ENCODE results near the gene SCUBE1. TPM values are rescaled to one million over a fixed set of nuclear protein-coding genes. Genes with fewer than 3 reads are reported as not detected.

SCUBE1 gene
- total and polyA plus RNA-seq, 2 of the 4 experiments (the other 2 are of a cell fraction) = not detected

GRCh38 chr22:43345761-43346301 is 2.7 kb upstream of the SCUBE1 start:
- Histone ChIP-seq H3K9ac (ENCODE audit: low read depth, low read length) (no peak overlapping the region), H2BK15ac (ENCODE audit: low read depth, low read length) (no peak overlapping the region), H2AK9ac (replicated peaks; ENCODE audit: low read depth, low read length, poor library complexity) (no peak overlapping the region), H3K27me3 (ENCODE audit: control insufficient read depth, insufficient read depth, low read length) (peaks cover 57% of the 10 kb centered on the region), H3K4ac (ENCODE audit: low read depth, low read length) (no peak overlapping the region), H3K36me3 (ENCODE audit: control insufficient read depth, insufficient read depth, low read length) (no peaks in the 10 kb centered on the region), H3K23ac (ENCODE audit: low read depth, low read length) (no peak overlapping the region), H3K18ac (ENCODE audit: low read depth, low read length) (no peak overlapping the region), H4K8ac (ENCODE audit: low read depth in 2 of 2, low read length in 2 of 2) (no peak overlapping the region), H3K9me1 (ENCODE audit: insufficient read depth, low read length) (no peaks in the 10 kb centered on the region), H4K20me1 (ENCODE audit: insufficient read depth, low read length) (no peaks in the 10 kb centered on the region), H2AK5ac (ENCODE audit: low read depth, low read length) (no peak overlapping the region), H4K5ac (ENCODE audit: low read depth, low read length) (no peak overlapping the region), H3K14ac (replicated peaks; ENCODE audit: low read depth, low read length) (no peak overlapping the region), H2BK120ac (ENCODE audit: low read depth, low read length) (no peak overlapping the region), H3K27ac (ENCODE audit: insufficient read depth, low read length) (no peak overlapping the region), H2BK5ac (ENCODE audit: low read depth, low read length, poor library complexity, severe bottlenecking) (no peak overlapping the region), H3K56ac (ENCODE audit: extremely low read depth, insufficient read depth, low read length) (no peak overlapping the region), H4K91ac (ENCODE audit: insufficient read depth, low read depth, low read length) (no peak overlapping the region), H3K4me1 (ENCODE audit: control insufficient read depth, insufficient read depth, low read length) (no peaks in the 10 kb centered on the region), H2AFZ (replicated peaks; ENCODE audit: low read length, poor library complexity) (no peak overlapping the region), H3K79me1 (ENCODE audit: low read depth in 1 of 2, low read length in 2 of 2) (no peaks in the 10 kb centered on the region), H2BK20ac (ENCODE audit: low read depth, low read length) (no peak overlapping the region), H3K9me3 (ENCODE audit: control insufficient read depth, insufficient read depth, low read length) (no peaks in the 10 kb centered on the region), H3K4me2 (ENCODE audit: low read depth, low read length) (no peak overlapping the region), H3K4me3 (ENCODE audit: insufficient read depth, low read depth, low read length) (no peak overlapping the region)
- TF ChIP-seq MXI1 (IDR thresholded peaks at IDR 0.05; ENCODE audit: borderline replicate concordance, low read depth, low read length) (no peak), RAD21 (IDR thresholded peaks at IDR 0.05; ENCODE audit: low read length) (no peak), FOS (IDR thresholded peaks at IDR 0.05; ENCODE audit: low read depth, low read length) (no peak), NFE2L2 (IDR thresholded peaks at IDR 0.05; ENCODE audit: low read depth, low read length) (peak; percentile 50), BHLHE40 (IDR thresholded peaks at IDR 0.05; ENCODE audit: low read depth, low read length) (no peak), CEBPB (IDR thresholded peaks at IDR 0.05; ENCODE audit: low read depth, low read length) (no peak), CHD1 (IDR thresholded peaks at IDR 0.05; ENCODE audit: low read depth, low read length) (no peak)
- ChIA-PET POLR2A (ENCODE audit: unreplicated experiment) (interaction anchor here (0.5 kb wide), 1 partner anchor 72 kb away, joined by 3 read pairs; no protein-coding TSS in a partner anchor), CTCF (interaction anchor here (0.5 to 3.8 kb wide), 8 partner anchors 9 to 90 kb away, joined by 3 to 26 read pairs (median 4); no protein-coding TSS in a partner anchor)
- intact Hi-C loops (cut with micrococcal nuclease) (loop anchor here (1.0 kb wide), 2 partner anchors 72 to 115 kb away; no protein-coding TSS in a partner anchor), dilution Hi-C loops (cut with HindIII; ENCODE audit: low sequenced_read_pairs, unreplicated experiment) (no loop called here), in situ Hi-C loops (cut with MboI; ENCODE audit: low sequenced_read_pairs) (loop anchor here (10.0 kb wide), 1 partner anchor 71 kb away; no protein-coding TSS in a partner anchor)
- WGBS, 2 experiments (ENCODE audit: extremely low coverage in 2 of 2, insufficient read length in 1 of 2) = 100% methylated on average over 1 of the region's 7 CpGs; no CpG with 5 or more reads in 1 of the 2 experiments
- no TSS peak for BruUV-seq (replicated peaks)
- no peak for DNase-seq
- no peak for ATAC-seq (ENCODE audit: low read depth)

Measured in IMR-90 (cell line).